SK-N-DZ (cell line): Measurements from ENCODE around the gene FAM184A.

Source experiments
- DNase-seq: peaks from one replicate; pipeline ENCODE4 v3.0.0-alpha.2; 2015; ENCODE audit warnings: low spot score

The FAM184A gene

GRCh38 chr6:119055069-119055468, 23.4 kb downstream of the FAM184A start:
- DNase-seq: no peak

DNA sequence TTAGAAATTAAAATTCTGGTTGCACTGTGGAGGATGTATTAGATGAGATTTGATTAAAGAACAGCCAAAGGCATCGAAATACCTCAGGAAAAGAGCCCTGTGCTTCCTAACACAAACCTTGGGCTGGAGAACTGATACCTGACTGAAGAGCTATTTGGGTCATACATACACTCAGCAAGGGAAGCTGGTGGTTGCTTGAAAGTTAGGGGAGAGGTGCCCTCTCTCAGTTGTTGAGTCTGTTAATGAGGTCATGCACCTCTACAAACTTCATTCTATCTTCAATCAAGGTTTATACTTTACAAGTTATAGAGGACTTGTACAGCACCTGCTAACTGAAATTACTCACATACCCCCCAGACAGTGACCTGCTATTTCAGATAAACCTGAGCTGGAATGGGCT, 25.5 kb downstream of the FAM184A start:
- no peak for DNase-seq

- DNase-seq: no peak
Measured at GRCh38 chr6:119052292-119052889, 26.1 kb downstream of the FAM184A start.

GRCh38 chr6:119044255-119044654, 34.2 kb downstream of the FAM184A start:
- DNase-seq: no peak

DNA sequence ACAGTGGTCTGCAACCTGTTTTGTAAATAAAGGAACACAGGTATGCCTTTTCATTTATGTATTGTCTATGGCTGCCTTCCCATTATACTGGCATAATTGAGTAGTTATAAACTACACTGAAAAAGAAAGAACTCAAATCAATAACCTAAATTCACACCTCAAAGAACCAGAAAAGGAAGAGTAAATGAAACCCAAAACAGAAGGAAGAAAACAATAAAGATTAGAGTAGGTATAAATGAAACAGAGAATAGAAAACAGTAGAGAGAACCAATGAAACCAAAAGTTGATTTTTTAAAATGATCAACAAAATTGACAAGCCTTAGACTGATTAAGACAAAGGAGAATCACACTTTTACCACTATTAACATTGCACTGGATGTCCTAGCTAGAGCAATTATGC, 34.7 kb downstream of the FAM184A start:
- DNase-seq: no peak

DNA sequence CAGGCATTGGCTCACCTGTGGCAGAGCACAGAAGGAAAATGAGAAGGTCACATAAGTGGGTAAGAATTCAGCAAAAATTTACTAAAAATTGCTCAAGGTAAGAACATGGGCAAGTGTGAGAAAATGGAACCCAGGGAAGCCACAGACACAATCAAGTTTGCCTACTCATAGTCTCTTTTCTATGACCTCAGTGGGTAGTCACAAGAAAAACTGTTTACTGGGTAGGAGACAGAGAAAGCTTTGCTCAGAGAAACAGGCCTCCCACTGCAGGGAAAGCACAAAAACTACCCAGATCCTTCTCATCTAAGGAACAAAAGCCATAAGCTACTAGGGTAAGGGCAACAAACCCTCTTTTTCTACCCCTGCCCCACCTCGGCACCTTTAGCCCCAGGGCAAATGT, 35.2 kb downstream of the FAM184A start:
- no peak for DNase-seq

DNA sequence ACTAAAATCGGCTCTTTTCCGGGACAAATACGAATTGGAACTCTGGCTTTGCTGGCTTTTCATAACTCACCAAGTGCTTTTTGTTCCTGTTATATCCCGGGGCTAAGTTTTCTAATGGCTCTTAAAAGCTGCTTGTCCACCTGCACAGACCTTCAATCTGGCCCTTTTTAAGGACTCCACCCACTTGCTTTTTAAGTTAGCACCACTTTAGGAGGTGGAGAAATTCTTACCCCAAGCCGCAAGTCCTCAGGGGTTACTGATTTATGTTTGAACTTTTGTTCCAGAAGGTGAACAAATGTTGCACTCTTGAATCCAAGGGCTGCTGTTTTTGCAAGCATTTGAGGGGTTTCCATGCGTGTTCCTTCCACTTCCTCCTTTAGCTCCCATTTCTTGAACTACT, 37.8 kb downstream of the FAM184A start:
- no peak for DNase-seq

GRCh38 chr6:119040229-119040628, 38.2 kb downstream of the FAM184A start:
- no peak for DNase-seq

- peak; percentile 51 for DNase-seq
Measured at GRCh38 chr6:119037941-119038623, 40.4 kb downstream of the FAM184A start.

- DNase-seq: no peak
Measured at GRCh38 chr6:119037264-119037663, 41.2 kb downstream of the FAM184A start.

DNA sequence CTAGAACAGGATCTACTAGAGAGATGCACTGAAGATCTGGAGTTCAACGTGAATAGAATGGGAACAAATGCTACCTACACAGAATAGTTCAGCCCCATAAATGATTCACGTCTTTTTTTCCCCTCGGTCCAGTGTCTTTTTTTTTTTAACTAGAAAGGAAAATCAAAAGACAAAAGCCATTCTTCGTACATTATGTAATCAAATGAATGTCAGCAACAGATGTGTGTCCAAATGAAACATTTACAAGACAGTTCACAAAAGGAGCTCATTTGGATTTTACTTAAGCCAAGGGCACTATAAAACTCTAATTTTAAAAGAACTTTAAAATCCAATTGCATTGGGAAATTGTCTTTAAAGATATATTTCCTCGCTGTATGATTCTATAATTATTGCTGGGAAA, 42.4 kb downstream of the FAM184A start:
- DNase-seq: no peak

DNA sequence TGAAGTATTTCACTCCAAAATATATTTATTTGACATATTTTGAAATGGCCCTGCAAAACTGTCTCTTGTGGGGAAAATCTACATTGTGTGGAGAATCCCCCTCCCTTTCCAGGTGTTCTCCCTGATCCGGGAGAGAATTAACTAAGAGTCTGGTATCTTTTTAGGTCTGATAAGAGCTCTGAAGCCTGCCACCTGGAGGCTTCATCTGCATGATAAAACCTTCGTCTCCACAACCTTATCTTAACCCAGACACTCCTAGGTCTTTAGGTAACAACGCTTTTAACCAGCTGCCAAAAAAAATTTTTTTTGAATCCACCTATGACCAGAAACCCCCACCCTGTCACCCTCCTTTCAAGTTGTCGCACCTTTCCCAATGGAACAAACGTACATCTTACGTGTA, 43.0 kb downstream of the FAM184A start:
- DNase-seq: no peak

GRCh38 chr6:119034827-119035458, 43.5 kb downstream of the FAM184A start:
- DNase-seq: no peak

DNA sequence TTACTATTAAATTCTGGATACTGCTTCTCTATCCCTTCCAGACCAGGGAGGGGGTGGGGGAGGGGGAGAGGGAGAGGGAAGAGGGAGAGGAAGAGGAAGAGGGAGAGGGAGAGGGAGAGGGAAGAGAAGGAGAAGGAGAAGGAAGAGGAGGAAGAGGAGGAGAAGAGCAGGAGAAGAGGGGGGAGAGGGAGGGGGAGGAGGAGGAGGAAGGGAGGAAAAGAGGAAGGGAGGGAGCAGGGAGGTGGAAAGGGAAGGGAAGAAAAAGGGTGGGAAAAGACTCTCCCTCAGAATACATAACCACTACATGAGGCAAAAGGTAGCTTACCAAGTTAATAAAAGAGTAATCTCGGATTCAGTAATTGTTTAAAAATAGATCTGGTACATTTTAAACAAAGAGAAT, 46.0 kb downstream of the FAM184A start:
- no peak for DNase-seq

DNA sequence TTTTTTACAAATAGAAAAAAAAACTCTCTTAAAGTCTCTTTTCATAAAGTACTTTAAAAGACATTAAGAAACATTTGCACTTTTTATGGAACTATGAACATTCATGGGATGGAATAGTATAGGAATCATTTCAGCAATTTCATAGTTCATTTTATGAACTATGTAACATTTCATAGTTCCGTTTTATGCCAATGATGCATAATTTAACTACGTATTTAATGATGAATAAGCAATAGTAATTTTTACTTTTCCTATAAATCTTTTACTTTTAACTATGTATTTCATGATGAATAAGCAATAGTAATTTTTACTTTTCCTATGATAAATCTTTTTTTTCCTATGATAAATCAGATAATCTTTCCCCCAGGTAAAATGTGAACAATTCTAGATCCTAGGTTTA, 47.7 kb downstream of the FAM184A start:
- DNase-seq: no peak

GRCh38 chr6:119028091-119028490, 50.4 kb downstream of the FAM184A start:
- DNase-seq: no peak

DNA sequence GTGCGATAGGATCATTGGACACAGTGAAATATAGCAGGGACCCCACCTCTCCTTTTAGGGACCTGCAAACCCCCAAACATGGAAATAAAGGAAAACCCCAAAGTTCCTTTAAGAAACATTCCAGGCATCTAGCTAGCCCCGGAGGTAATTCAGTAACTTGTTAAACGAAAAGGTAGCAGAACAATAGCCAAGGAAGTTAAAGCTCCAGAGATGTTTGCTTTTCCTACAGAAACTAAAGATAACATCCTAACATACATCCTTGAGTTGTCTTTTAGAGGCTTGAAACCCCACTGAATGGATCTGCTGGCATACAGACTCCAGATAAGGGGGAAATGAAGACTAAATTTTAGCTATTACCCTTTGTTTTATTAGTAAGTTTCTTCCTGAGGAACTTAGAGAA, 51.0 kb downstream of the FAM184A start:
- no peak for DNase-seq

GRCh38 chr6:119026822-119027221, 51.6 kb downstream of the FAM184A start:
- DNase-seq: no peak

GRCh38 chr6:119025793-119026192, 52.7 kb downstream of the FAM184A start:
- no peak for DNase-seq

- no peak for DNase-seq
Measured at GRCh38 chr6:119024111-119024510, 54.4 kb downstream of the FAM184A start.

- DNase-seq: no peak
Measured at GRCh38 chr6:119022796-119023195, 55.7 kb downstream of the FAM184A start.

DNA sequence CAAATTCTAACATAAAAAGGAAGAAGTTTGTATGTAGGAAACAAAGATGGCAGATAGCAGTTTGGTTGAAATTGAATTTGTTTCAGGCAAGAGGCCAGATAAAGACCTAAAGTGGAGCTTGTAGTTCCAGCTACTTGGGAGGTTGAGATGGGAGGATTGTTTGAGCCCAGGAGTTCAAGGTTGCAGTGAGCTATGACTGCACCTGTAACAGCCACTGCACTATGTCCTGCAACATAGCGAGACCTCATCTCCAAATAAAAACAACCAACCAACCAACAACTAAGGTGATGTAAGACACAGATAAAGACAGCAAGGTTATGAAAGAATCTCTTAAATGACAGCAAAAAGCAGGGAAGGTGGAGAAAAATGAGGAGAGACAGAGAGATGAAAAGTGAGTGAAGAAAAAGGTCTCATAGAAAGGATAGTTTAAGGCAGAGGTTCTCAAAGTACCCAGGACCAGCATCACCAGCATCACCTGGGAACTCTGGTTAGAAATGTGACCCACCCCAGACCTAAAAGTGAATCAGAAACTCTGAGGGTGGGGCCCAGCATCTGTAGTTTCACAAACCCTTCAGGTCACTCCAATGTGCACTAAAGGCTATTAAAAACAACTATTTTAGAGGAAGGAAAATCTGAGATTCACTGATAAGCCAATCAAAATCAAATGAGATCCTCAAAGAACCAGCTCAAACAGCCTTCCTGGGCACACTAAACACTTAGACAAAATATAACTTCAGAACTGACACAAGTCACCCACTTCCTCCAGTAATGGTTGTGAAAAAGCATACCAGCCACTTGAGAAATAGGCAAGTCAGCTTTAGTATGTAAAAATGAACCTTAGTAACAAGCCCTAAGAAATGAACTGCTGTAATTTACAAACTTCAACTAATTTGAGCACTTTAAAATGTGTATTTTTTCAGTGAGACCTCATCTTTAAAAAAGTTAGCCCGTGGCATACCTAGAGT, 57.6 kb downstream of the FAM184A start:
- DNase-seq: no peak
